GM23338 (cell line): Measurements from ENCODE around the gene GRID2IP. TPM values are rescaled to one million over a fixed set of nuclear protein-coding genes. Genes with fewer than 3 reads are reported as not detected.

Experiments
- ATAC-seq: fragments of 200-7000 bp; cut with Tn5 transposase; 3 replicates; pipeline ENCODE4 v1.9.1; 2020
- DNase-seq: peaks from one replicate; pipeline ENCODE4 v3.0.0-alpha.2; 2015; ENCODE audit warnings: low spot score
- H2AFZ ChIP-seq: fragments of 200-600 bp; sonication (generic); 2 replicates; pipeline ENCODE4 v1.8.0; 2016; ENCODE audit warnings: antibody characterized with exemption, mild to moderate bottlenecking, moderate library complexity
- H3F3A ChIP-seq: fragments of 200-600 bp; sonication (generic); replicated peaks from 2 replicates; pipeline ENCODE4 v1.8.0; 2017; ENCODE audit warnings: antibody characterized with exemption, mixed run types, low read depth
- H3K27ac ChIP-seq: fragments of 200-600 bp; sonication (generic); 2 replicates; pipeline ENCODE4 v1.6.1; 2016; ENCODE audit warnings: low read depth
- H3K27me3 ChIP-seq: fragments of 200-600 bp; sonication (generic); 2 replicates; pipeline ENCODE4 v1.8.0; 2016; ENCODE audit warnings: mild to moderate bottlenecking, mixed run types, moderate library complexity; ENCODE audit not compliant: insufficient read depth
- H3K36me3 ChIP-seq: fragments of 200-600 bp; sonication (generic); 2 replicates; pipeline ENCODE4 v1.8.0; 2016; ENCODE audit warnings: mild to moderate bottlenecking; ENCODE audit not compliant: insufficient read depth
- H3K4me1 ChIP-seq: fragments of 200-600 bp; sonication (generic); 2 replicates; pipeline ENCODE4 v1.8.0; 2016; ENCODE audit warnings: mild to moderate bottlenecking, moderate library complexity; ENCODE audit not compliant: insufficient read depth
- H3K4me2 ChIP-seq: fragments of 200-600 bp; sonication (generic); 2 replicates; pipeline ENCODE4 v1.7.1; 2017; ENCODE audit warnings: mixed run types
- H3K4me3 ChIP-seq: fragments of 200-600 bp; sonication (generic); 2 replicates; pipeline ENCODE4 v1.6.1; 2016; ENCODE audit warnings: mixed run types
- H3K79me2 ChIP-seq: fragments of 200-600 bp; sonication (generic); replicated peaks from 2 replicates; pipeline ENCODE4 v1.8.0; 2017; ENCODE audit warnings: mild to moderate bottlenecking; ENCODE audit not compliant: insufficient read depth
- H3K9me2 ChIP-seq: fragments of 200-600 bp; sonication (generic); 2 replicates; pipeline ENCODE4 v1.8.0; 2017; ENCODE audit not compliant: insufficient read depth
- H4K20me1 ChIP-seq: fragments of 200-600 bp; sonication (generic); replicated peaks from 2 replicates; pipeline ENCODE4 v1.8.0; 2017; ENCODE audit warnings: mild to moderate bottlenecking; ENCODE audit not compliant: insufficient read depth
- H3K27ac Mint-ChIP-seq: 2 replicates; pipeline ENCODE4 v1.8.0; 2020; ENCODE audit warnings: inconsistent platforms, mild to moderate bottlenecking, moderate library complexity, mixed read lengths
- H3K27me3 Mint-ChIP-seq: 3 replicates; pipeline ENCODE4 v1.8.0; 2022; ENCODE audit warnings: low read depth, mild to moderate bottlenecking, moderate library complexity, mixed read lengths, inconsistent platforms; ENCODE audit not compliant: insufficient read depth, poor library complexity
- H3K36me3 Mint-ChIP-seq: 3 replicates; pipeline ENCODE4 v1.8.0; 2021; ENCODE audit warnings: low read depth, mild to moderate bottlenecking, inconsistent platforms, moderate library complexity, mixed read lengths
- H3K4me1 Mint-ChIP-seq: 3 replicates; pipeline ENCODE4 v1.8.0; 2020; ENCODE audit warnings: mild to moderate bottlenecking, inconsistent platforms, mixed read lengths
- H3K4me3 Mint-ChIP-seq: 3 replicates; pipeline ENCODE4 v1.8.0; 2021; ENCODE audit warnings: moderate library complexity, mild to moderate bottlenecking, inconsistent platforms, mixed read lengths
- H3K9me3 Mint-ChIP-seq: 3 replicates; pipeline ENCODE4 v1.8.0; 2020; ENCODE audit warnings: moderate library complexity, mild to moderate bottlenecking, inconsistent platforms, mixed read lengths
- CREB1 ChIP-seq: fragments of 250-450 bp; sonication (Bioruptor Pico); IDR thresholded peaks from 2 replicates; pipeline ENCODE4 v1.5.0; 2020; ENCODE audit warnings: low read depth, mild to moderate bottlenecking, moderate library complexity
- EZH2 ChIP-seq: fragments of 200-600 bp; sonication (generic); IDR thresholded peaks from one replicate; pipeline ENCODE4 v1.8.0; 2017; ENCODE audit warnings: antibody characterized with exemption, mild to moderate bottlenecking, low read depth; ENCODE audit not compliant: unreplicated experiment
- EZH2phosphoT487 ChIP-seq: fragments of 200-600 bp; sonication (generic); IDR thresholded peaks from one replicate; pipeline ENCODE4 v1.8.1; 2018; ENCODE audit warnings: antibody characterized with exemption; ENCODE audit not compliant: unreplicated experiment
- JUNB ChIP-seq: IDR thresholded peaks from one replicate; pipeline ENCODE4 v1.6.1; 2016; ENCODE audit warnings: antibody characterized with exemption; ENCODE audit not compliant: unreplicated experiment
- NANOG ChIP-seq: IDR thresholded peaks from 2 replicates; pipeline ENCODE4 v1.6.1; 2016; ENCODE audit warnings: antibody characterized with exemption, borderline replicate concordance
- POLR2AphosphoS5 ChIP-seq: IDR thresholded peaks from 2 replicates; pipeline ENCODE4 v1.6.1; 2016; ENCODE audit warnings: antibody characterized with exemption, low read depth
- REST ChIP-seq: IDR thresholded peaks from one replicate; pipeline ENCODE4 v1.6.1; 2018; ENCODE audit warnings: antibody characterized with exemption; ENCODE audit not compliant: unreplicated experiment
- STAT1 ChIP-seq: IDR thresholded peaks from one replicate; pipeline ENCODE4 v1.6.1; 2016; ENCODE audit warnings: antibody characterized with exemption; ENCODE audit not compliant: unreplicated experiment
- ZNF114 ChIP-seq: fragments of 250-450 bp; sonication (Bioruptor Pico); IDR thresholded peaks from 2 replicates; pipeline ENCODE4 v1.5.0; 2020; ENCODE audit warnings: mild to moderate bottlenecking, moderate library complexity
- ZNF331 ChIP-seq: fragments of 250-450 bp; sonication (Bioruptor Pico); IDR thresholded peaks from 2 replicates; pipeline ENCODE4 v1.5.0; 2020; ENCODE audit warnings: low read depth, mild to moderate bottlenecking, moderate library complexity
- ZNF462 ChIP-seq: fragments of 250-450 bp; sonication (Bioruptor Pico); IDR thresholded peaks from 2 replicates; pipeline ENCODE4 v1.5.0; 2020; ENCODE audit warnings: mild to moderate bottlenecking, moderate library complexity
- long read RNA-seq: library from polyadenylated mRNA; unstranded; transcript quantifications from one replicate; pipeline ENCODE4 v2.0.0, GENCODE V29; 2020; ENCODE audit not compliant: unreplicated experiment
- polyA plus RNA-seq: library from polyadenylated mRNA; unstranded; fragments of >200 nt; fragmentation: Nextera tagmentation; extraction: Ambion mirVana; gene quantifications from 2 replicates; pipeline ENCODE4 v1.2.1, GENCODE V29; 2016
- total RNA-seq: library from RNA; depleted of rRNA; stranded (reverse); fragments of >200 nt; shearing (Covaris generic); gene quantifications from 2 replicates; pipeline ENCODE4 v1.2.3, GENCODE V29; 2014; rRNA removed
- TF ChIP-seq, protein P1 (sequence below), 2 experiments: fragments of 200-600 bp in 1 of 2; sonication (generic) in 1 of 2; conservative IDR thresholded peaks; 2 replicates each; pipeline versions ENCODE4 v1.5.1 to v1.6.1; 2016 to 2017; ENCODE audit warnings: antibody characterized with exemption in 2 of 2, low read depth in 2 of 2, mild to moderate bottlenecking in 2 of 2, moderate library complexity in 1 of 2
- TF ChIP-seq, protein P2 (sequence below): IDR thresholded peaks from 2 replicates; pipeline ENCODE4 v1.6.1; 2016; ENCODE audit warnings: antibody characterized with exemption

The GRID2IP gene
- 1.5 TPM in 2 replicates for total RNA-seq
- 0.54 and 0.73 TPM in 2 replicates for polyA plus RNA-seq
- long read RNA-seq, partial matches to known transcripts: 1 of 3 reads
- long read RNA-seq, other reads (novel, unspliced or antisense): 2 of 3 reads

DNA sequence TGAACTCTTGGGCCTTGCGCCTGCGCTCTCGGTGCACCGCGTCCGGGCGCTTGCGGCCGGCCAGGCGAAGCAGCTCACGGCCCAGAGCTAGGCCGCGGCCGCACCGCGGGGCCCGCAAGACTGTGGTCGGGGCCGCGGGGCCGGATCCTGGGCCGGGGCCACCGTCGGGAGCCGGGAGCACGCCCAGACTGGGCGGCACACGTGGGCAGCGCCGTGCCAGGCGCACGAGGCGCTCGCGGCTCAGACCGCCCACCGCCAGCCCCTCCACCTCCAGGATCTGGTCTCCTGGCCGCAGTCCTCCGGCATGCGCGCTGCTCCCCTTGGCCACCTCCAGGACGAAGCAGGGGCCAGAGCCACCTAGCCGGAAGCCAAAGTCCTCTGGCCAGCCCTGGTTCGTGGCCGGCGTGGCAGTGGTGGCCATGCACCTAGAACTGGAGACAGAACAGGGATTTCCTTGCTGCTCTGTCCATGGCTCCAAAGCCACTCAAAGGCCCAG, at the start of gene GRID2IP:
GRID2IP (minus strand) TSS at position 446 of the 496 bp plus-strand sequence; CDS start at position 421, 25 bp downstream.
- Histone ChIP-seq H3K36me3 (no peaks in the 10 kb centered on the region), H3K79me2 (no peaks in the 10 kb centered on the region), H3K27ac (no peak within 1 kb of the TSS), H3F3A (no peaks in the 10 kb centered on the region), H3K4me3 (no peak within 1 kb of the TSS), H4K20me1 (no peaks in the 10 kb centered on the region), H3K9me2 (0 out of 2 replicates have a peak, but pooled peaks cover 3% of the 10 kb centered on the region), H2AFZ (peak within 1 kb of the TSS; percentile 97), H3K27me3 (no peaks in the 10 kb centered on the region), H3K4me2 (no peak within 1 kb of the TSS), H3K4me1 (no peaks in the 10 kb centered on the region)
- peaks cover 12% of the 10 kb centered on the region for H3K27me3 Mint-ChIP-seq
- peak; percentile 69 for DNase-seq
- no peak for TF ChIP-seq EZH2phosphoT487
- no peak for TF ChIP-seq ZNF462 (CRISPR knock-in tag)
- TF ChIP-seq, protein P1, sequence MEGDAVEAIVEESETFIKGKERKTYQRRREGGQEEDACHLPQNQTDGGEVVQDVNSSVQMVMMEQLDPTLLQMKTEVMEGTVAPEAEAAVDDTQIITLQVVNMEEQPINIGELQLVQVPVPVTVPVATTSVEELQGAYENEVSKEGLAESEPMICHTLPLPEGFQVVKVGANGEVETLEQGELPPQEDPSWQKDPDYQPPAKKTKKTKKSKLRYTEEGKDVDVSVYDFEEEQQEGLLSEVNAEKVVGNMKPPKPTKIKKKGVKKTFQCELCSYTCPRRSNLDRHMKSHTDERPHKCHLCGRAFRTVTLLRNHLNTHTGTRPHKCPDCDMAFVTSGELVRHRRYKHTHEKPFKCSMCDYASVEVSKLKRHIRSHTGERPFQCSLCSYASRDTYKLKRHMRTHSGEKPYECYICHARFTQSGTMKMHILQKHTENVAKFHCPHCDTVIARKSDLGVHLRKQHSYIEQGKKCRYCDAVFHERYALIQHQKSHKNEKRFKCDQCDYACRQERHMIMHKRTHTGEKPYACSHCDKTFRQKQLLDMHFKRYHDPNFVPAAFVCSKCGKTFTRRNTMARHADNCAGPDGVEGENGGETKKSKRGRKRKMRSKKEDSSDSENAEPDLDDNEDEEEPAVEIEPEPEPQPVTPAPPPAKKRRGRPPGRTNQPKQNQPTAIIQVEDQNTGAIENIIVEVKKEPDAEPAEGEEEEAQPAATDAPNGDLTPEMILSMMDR (conservative IDR thresholded peaks at IDR 0.05; ENCODE audit: low read depth in 2 of 2): no peak
- no peak for TF ChIP-seq POLR2AphosphoS5
- no peak for TF ChIP-seq EZH2
- TF ChIP-seq NANOG: no peak
- no peak for TF ChIP-seq REST
- TF ChIP-seq ZNF331: no peak
- TF ChIP-seq CREB1: no peak
- TF ChIP-seq JUNB: no peak
- no peak for TF ChIP-seq ZNF114 (CRISPR knock-in tag)
- TF ChIP-seq, protein P2, sequence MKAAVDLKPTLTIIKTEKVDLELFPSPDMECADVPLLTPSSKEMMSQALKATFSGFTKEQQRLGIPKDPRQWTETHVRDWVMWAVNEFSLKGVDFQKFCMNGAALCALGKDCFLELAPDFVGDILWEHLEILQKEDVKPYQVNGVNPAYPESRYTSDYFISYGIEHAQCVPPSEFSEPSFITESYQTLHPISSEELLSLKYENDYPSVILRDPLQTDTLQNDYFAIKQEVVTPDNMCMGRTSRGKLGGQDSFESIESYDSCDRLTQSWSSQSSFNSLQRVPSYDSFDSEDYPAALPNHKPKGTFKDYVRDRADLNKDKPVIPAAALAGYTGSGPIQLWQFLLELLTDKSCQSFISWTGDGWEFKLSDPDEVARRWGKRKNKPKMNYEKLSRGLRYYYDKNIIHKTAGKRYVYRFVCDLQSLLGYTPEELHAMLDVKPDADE: no peak
- TF ChIP-seq STAT1: no peak
- ATAC-seq: peak; percentile 88
- no peaks in the 10 kb centered on the region for H3K36me3 Mint-ChIP-seq
- no peaks in the 10 kb centered on the region; the same call in 2 of the 3 replicates for H3K4me1 Mint-ChIP-seq
- H3K4me3 Mint-ChIP-seq: no peak within 1 kb of the TSS
- no peak within 1 kb of the TSS for H3K27ac Mint-ChIP-seq
- H3K9me3 Mint-ChIP-seq: no peaks in the 10 kb centered on the region
